Loucy (cell line): ENCODE measurements around the gene ABCA8.

Source experiments
- H2AFZ ChIP-seq: fragments of 200-600 bp; sonication (generic); 2 replicates; pipeline ENCODE4 v1.6.0; 2016; ENCODE audit warnings: antibody characterized with exemption, mild to moderate bottlenecking, low read length, moderate library complexity
- H3F3A ChIP-seq: fragments of 200-600 bp; 2 replicates; pipeline ENCODE4 v1.6.0; 2016; ENCODE audit warnings: antibody characterized with exemption, low read depth, mild to moderate bottlenecking
- H3K27me3 ChIP-seq: fragments of 200-600 bp; sonication (generic); 2 replicates; pipeline ENCODE4 v1.6.1; 2014; ENCODE audit warnings: low read length, mild to moderate bottlenecking; ENCODE audit not compliant: insufficient read depth, poor library complexity, severe bottlenecking
- H3K36me3 ChIP-seq: fragments of 200-600 bp; sonication (generic); 2 replicates; pipeline ENCODE4 v1.6.1; 2016; ENCODE audit warnings: low read length; ENCODE audit not compliant: insufficient read depth
- H3K4me1 ChIP-seq: fragments of 200-600 bp; sonication (generic); 2 replicates; pipeline ENCODE4 v1.5.1; 2014; ENCODE audit warnings: low read length, mild to moderate bottlenecking; ENCODE audit not compliant: insufficient read depth, poor library complexity, severe bottlenecking
- H3K4me2 ChIP-seq: fragments of 200-600 bp; sonication (generic); 2 replicates; pipeline ENCODE4 v1.6.0; 2014; ENCODE audit warnings: antibody characterized with exemption, low read length, low read depth, mild to moderate bottlenecking; ENCODE audit not compliant: poor library complexity, severe bottlenecking
- H3K4me3 ChIP-seq: fragments of 200-600 bp; sonication (generic); 2 replicates; pipeline ENCODE4 v1.5.1; 2014; ENCODE audit warnings: low read length, mild to moderate bottlenecking, mixed read lengths; ENCODE audit not compliant: poor library complexity, severe bottlenecking
- H3K79me2 ChIP-seq: fragments of 200-600 bp; sonication (generic); 2 replicates; pipeline ENCODE4 v1.6.1; 2014; ENCODE audit warnings: low read length; ENCODE audit not compliant: insufficient read depth
- H3K9ac ChIP-seq: fragments of 200-600 bp; sonication (generic); 2 replicates; pipeline ENCODE4 v1.6.0; 2014; ENCODE audit warnings: mild to moderate bottlenecking, low read depth, low read length, moderate library complexity; ENCODE audit not compliant: poor library complexity, severe bottlenecking
- H3K9me2 ChIP-seq: fragments of 200-600 bp; sonication (generic); replicated peaks from 2 replicates; pipeline ENCODE4 v1.6.1; 2016; ENCODE audit warnings: low read depth, low read length, mixed read lengths
- H3K9me3 ChIP-seq: fragments of 200-600 bp; sonication (generic); 2 replicates; pipeline ENCODE4 v1.6.1; 2014; ENCODE audit warnings: mild to moderate bottlenecking, antibody characterized with exemption, low read length, low read depth; ENCODE audit not compliant: insufficient read depth
- H4K20me1 ChIP-seq: fragments of 200-600 bp; sonication (generic); 2 replicates; pipeline ENCODE4 v1.6.0; 2014; ENCODE audit warnings: antibody characterized with exemption, low read length, mild to moderate bottlenecking; ENCODE audit not compliant: insufficient read depth, poor library complexity, severe bottlenecking
- CTCF ChIP-seq: fragments of 200-600 bp; sonication (generic); conservative IDR thresholded peaks from 2 replicates; pipeline ENCODE4 v1.5.1; 2014; ENCODE audit warnings: mild to moderate bottlenecking, antibody characterized with exemption, low read length
- EZH2phosphoT487 ChIP-seq: fragments of 200-600 bp; IDR thresholded peaks from 2 replicates; pipeline ENCODE4 v1.6.1; 2018; ENCODE audit warnings: antibody characterized with exemption, mild to moderate bottlenecking, moderate library complexity, borderline replicate concordance

ABCA8 gene

DNA sequence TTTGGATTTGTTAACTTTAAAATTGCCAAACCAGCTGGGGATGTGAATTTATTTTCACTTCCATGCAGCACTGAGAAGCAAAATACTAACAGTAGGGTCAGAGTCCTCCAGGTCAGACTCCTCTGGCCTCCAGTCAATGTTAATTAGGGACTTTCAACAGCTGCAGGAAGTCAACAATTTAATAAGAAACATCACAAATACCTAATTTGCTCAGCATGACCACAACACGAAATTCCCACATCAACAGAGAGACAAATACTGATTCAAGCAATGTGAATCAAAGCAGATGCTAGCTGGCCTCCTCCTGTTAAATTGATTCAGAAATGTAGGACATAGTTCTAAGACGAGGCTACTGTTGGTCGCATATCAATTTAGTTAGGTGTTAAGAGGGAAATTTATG is 111.7 kb downstream of the ABCA8 start:
- no peaks in the 10 kb centered on the region for H3K4me1 ChIP-seq
- no peaks in the 10 kb centered on the region for H3F3A ChIP-seq
- no peaks in the 10 kb centered on the region for H4K20me1 ChIP-seq
- H3K4me2 ChIP-seq = no peak overlapping the region
- TF ChIP-seq CTCF (no peak), EZH2phosphoT487 (no peak)
- no peak overlapping the region for H2AFZ ChIP-seq
- no peaks in the 10 kb centered on the region for H3K9me2 ChIP-seq
- no peak overlapping the region for H3K4me3 ChIP-seq
- no peak overlapping the region for H3K9ac ChIP-seq
- no peaks in the 10 kb centered on the region for H3K36me3 ChIP-seq
- H3K27me3 ChIP-seq = no peaks in the 10 kb centered on the region
- no peaks in the 10 kb centered on the region for H3K9me3 ChIP-seq
- H3K79me2 ChIP-seq = no peaks in the 10 kb centered on the region

DNA sequence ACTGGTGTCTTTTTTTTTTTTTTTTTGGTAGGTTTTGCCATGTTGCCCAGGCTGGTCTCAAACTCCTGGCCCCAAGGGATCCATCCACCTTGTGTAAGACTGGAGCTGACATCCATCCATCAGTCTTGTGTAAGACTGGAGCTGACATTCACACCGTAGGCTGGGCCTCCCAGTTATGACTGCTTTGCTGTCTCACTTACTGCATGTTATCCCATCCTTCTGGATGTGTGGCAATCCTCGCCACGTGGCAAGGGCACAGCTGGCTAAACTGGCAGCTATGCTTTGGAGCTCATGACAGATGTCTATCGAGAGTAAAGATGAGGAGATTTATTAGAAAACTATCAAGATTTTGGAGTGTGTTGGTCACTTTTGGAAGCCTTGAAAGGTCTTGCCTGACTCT is 115.1 kb downstream of the ABCA8 start:
- Histone ChIP-seq H3K4me1 (no peaks in the 10 kb centered on the region), H4K20me1 (no peaks in the 10 kb centered on the region), H3K9me2 (no peaks in the 10 kb centered on the region), H3K4me3 (no peak overlapping the region), H3F3A (no peaks in the 10 kb centered on the region), H3K27me3 (no peaks in the 10 kb centered on the region), H2AFZ (no peak overlapping the region), H3K9me3 (no peaks in the 10 kb centered on the region), H3K36me3 (no peaks in the 10 kb centered on the region), H3K4me2 (no peak overlapping the region), H3K9ac (no peak overlapping the region), H3K79me2 (no peaks in the 10 kb centered on the region)
- TF ChIP-seq EZH2phosphoT487 (no peak), CTCF (no peak)

- Histone ChIP-seq H2AFZ (no peak overlapping the region), H3K4me1 (no peaks in the 10 kb centered on the region), H3K79me2 (no peaks in the 10 kb centered on the region), H3K9ac (no peak overlapping the region), H3K9me2 (no peaks in the 10 kb centered on the region), H3K4me2 (no peak overlapping the region), H3K27me3 (no peaks in the 10 kb centered on the region), H3K36me3 (no peaks in the 10 kb centered on the region), H3K9me3 (no peaks in the 10 kb centered on the region), H3F3A (no peaks in the 10 kb centered on the region), H3K4me3 (no peak overlapping the region), H4K20me1 (no peaks in the 10 kb centered on the region)
- TF ChIP-seq EZH2phosphoT487 (no peak), CTCF (no peak)
Observed at GRCh38 chr17:68835071-68835470, 120.1 kb downstream of the ABCA8 start.
